Astrocyte (in vitro differentiated cells and primary cell): Measurements from ENCODE around the gene GRK2. TPM values are rescaled to one million over a fixed set of nuclear protein-coding genes. Genes with fewer than 3 reads are reported as not detected.

Experiments used
- DNase-seq: peaks from one replicate; pipeline ENCODE4 v3.0.0-alpha.2; 2010; ENCODE audit warnings: low read depth
- FAIRE-seq: peaks from 2 replicates; lab custom pipeline; 2011; peaks lifted over from hg19 to GRCh38; lab: Jason Lieb, UNC
- H2AFZ ChIP-seq: 2 replicates; pipeline ENCODE4 v1.6.0; 2012; ENCODE audit warnings: low read depth, low read length, inconsistent platforms
- H3K27ac ChIP-seq: 2 replicates; pipeline ENCODE4 v1.5.1; 2011; ENCODE audit warnings: low read depth, low read length, inconsistent platforms
- H3K27me3 ChIP-seq: 2 replicates; pipeline ENCODE4 v1.6.0; 2011; ENCODE audit warnings: low read length, inconsistent platforms; ENCODE audit not compliant: insufficient read depth
- H3K36me3 ChIP-seq: 2 replicates; pipeline ENCODE4 v1.5.1; 2011; ENCODE audit warnings: low read length, inconsistent platforms; ENCODE audit not compliant: insufficient read depth
- H3K4me1 ChIP-seq: 2 replicates; pipeline ENCODE4 v1.5.1; 2011; ENCODE audit warnings: low read length, inconsistent platforms; ENCODE audit not compliant: insufficient read depth
- H3K4me2 ChIP-seq: 2 replicates; pipeline ENCODE4 v1.6.0; 2012; ENCODE audit warnings: low read length, inconsistent platforms
- H3K4me3 ChIP-seq: 2 replicates; pipeline ENCODE4 v1.5.1; 2011; ENCODE audit warnings: low read depth, mild to moderate bottlenecking, low read length, inconsistent platforms; ENCODE audit not compliant: insufficient read depth
- H3K79me2 ChIP-seq: 2 replicates; pipeline ENCODE4 v1.6.0; 2012; ENCODE audit warnings: mild to moderate bottlenecking, low read length, inconsistent platforms; ENCODE audit not compliant: insufficient read depth
- H3K9ac ChIP-seq: 2 replicates; pipeline ENCODE4 v1.6.0; 2012; ENCODE audit warnings: mild to moderate bottlenecking, low read length, inconsistent platforms
- H3K9me3 ChIP-seq: 2 replicates; pipeline ENCODE4 v1.5.1; 2012; ENCODE audit warnings: low read depth, mild to moderate bottlenecking, low read length, inconsistent platforms; ENCODE audit not compliant: insufficient read depth
- H4K20me1 ChIP-seq: 2 replicates; pipeline ENCODE4 v1.6.0; 2012; ENCODE audit warnings: low read length, inconsistent platforms; ENCODE audit not compliant: insufficient read depth
- H3K27ac Mint-ChIP-seq: one replicate; pipeline ENCODE4 v1.8.0; 2021; ENCODE audit warnings: mild to moderate bottlenecking, mixed read lengths; ENCODE audit not compliant: unreplicated experiment
- H3K27me3 Mint-ChIP-seq: one replicate; pipeline ENCODE4 v1.8.0; 2021; ENCODE audit warnings: low read depth, mixed read lengths; ENCODE audit not compliant: unreplicated experiment
- H3K36me3 Mint-ChIP-seq: one replicate; pipeline ENCODE4 v1.8.0; 2021; ENCODE audit warnings: low read depth, mixed read lengths; ENCODE audit not compliant: unreplicated experiment
- H3K4me1 Mint-ChIP-seq: one replicate; pipeline ENCODE4 v1.8.0; 2021; ENCODE audit warnings: low read depth, mixed read lengths; ENCODE audit not compliant: unreplicated experiment
- H3K4me3 Mint-ChIP-seq: one replicate; pipeline ENCODE4 v1.8.0; 2021; ENCODE audit warnings: mild to moderate bottlenecking, moderate library complexity, mixed read lengths; ENCODE audit not compliant: unreplicated experiment
- H3K9me3 Mint-ChIP-seq: one replicate; pipeline ENCODE4 v1.8.0; 2021; ENCODE audit warnings: mild to moderate bottlenecking, mixed read lengths; ENCODE audit not compliant: unreplicated experiment
- CTCF ChIP-seq: IDR thresholded peaks from 2 replicates; pipeline ENCODE4 v1.5.1; 2011; ENCODE audit warnings: low read depth, mild to moderate bottlenecking, inconsistent platforms, low read length, moderate library complexity; ENCODE audit not compliant: insufficient read depth
- EZH2 ChIP-seq: IDR thresholded peaks from 2 replicates; pipeline ENCODE4 v1.6.1; 2012; ENCODE audit warnings: mild to moderate bottlenecking, low read length, inconsistent platforms; ENCODE audit not compliant: insufficient read depth
- total RNA-seq: library from RNA; stranded (reverse); gene quantifications from 2 replicates; pipeline ENCODE4 v1.2.1, GENCODE V29; 2021

The GRK2 gene
- total RNA-seq, 1 donor from 2014 or later: 34.0 TPM

DNA sequence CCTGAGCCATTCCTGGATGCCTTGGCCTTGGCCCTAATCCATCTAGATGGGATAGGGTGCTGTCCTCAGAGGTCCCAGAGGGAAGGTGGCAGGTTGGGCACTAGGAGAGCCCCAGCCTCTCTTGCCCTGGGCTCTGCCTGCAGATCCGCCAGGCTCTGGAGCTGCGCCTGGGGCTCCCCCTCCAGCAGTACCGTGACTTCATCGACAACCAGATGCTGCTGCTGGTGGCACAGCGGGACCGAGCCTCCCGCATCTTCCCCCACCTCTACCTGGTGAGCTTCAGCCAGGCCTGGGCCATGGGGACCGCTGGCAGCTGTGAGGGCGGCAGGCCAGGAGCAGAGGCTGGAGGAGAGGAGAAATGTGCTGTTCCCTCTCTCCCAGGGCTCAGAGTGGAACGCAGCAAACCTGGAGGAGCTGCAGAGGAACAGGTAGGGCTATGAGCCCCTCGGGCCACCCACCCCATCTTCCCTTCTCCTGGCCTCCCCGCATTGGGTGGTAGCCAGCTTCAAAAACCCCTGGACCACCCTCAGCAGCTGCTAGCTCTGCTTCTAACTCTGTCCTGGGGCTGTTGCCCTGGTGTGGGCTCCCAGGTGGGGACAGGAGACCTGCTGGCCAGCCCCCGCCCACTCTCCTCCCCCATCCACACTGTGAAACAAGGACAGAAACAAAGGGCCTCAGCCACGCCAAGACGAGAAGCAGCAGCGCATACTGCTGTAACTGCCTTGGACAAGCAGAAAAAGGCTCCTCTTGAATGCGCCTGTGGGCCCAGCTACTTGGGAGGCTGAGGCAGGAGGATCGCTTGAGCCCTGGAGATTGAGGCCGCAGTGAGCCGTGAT, 42.0 kb downstream of the GRK2 start:
- FAIRE-seq: no peak
- H4K20me1 ChIP-seq: no peaks in the 10 kb centered on the region

GRCh38 chr11:67309166-67309565, 42.9 kb downstream of the GRK2 start:
- no peak overlapping the region for H3K4me3 ChIP-seq
- H3K4me1 ChIP-seq: peaks cover 7% of the 10 kb centered on the region
- H3K4me2 ChIP-seq: no peak overlapping the region
- H3K36me3 Mint-ChIP-seq: peaks cover 5% of the 10 kb centered on the region
- no peak overlapping the region for H3K27ac Mint-ChIP-seq
- no peaks in the 10 kb centered on the region for H3K27me3 ChIP-seq
- H3K9me3 Mint-ChIP-seq: no peaks in the 10 kb centered on the region
- TF ChIP-seq EZH2: no peak
- no peak for TF ChIP-seq CTCF
- no peaks in the 10 kb centered on the region for H3K79me2 ChIP-seq
- peaks cover 2% of the 10 kb centered on the region for H3K27me3 Mint-ChIP-seq
- H3K9me3 ChIP-seq: no peaks in the 10 kb centered on the region
- no peak overlapping the region for H3K4me3 Mint-ChIP-seq
- H3K4me1 Mint-ChIP-seq: peaks cover 5% of the 10 kb centered on the region
- H4K20me1 ChIP-seq: no peaks in the 10 kb centered on the region
- no peak for FAIRE-seq
- no peak for DNase-seq
- H3K9ac ChIP-seq: no peak overlapping the region
- H3K36me3 ChIP-seq: no peaks in the 10 kb centered on the region
- H2AFZ ChIP-seq: no peak overlapping the region
- no peak overlapping the region for H3K27ac ChIP-seq

More for the DNA sequence above, 42.0 kb downstream of the GRK2 start:
- Histone ChIP-seq H2AFZ (no peak overlapping the region), H3K36me3 (no peaks in the 10 kb centered on the region), H3K4me2 (no peak overlapping the region), H3K27me3 (no peaks in the 10 kb centered on the region), H3K4me3 (no peak overlapping the region), H3K4me1 (peaks cover 10% of the 10 kb centered on the region), H3K79me2 (no peaks in the 10 kb centered on the region), H3K9ac (no peak overlapping the region), H3K9me3 (no peaks in the 10 kb centered on the region), H3K27ac (no peak overlapping the region)
- Mint-ChIP-seq H3K36me3 (peaks cover 5% of the 10 kb centered on the region), H3K27ac (no peak overlapping the region), H3K4me3 (no peak overlapping the region), H3K4me1 (peaks cover 5% of the 10 kb centered on the region), H3K9me3 (no peaks in the 10 kb centered on the region), H3K27me3 (peaks cover 2% of the 10 kb centered on the region)
- TF ChIP-seq CTCF (no peak), EZH2 (no peak)
- no peak for DNase-seq

DNA sequence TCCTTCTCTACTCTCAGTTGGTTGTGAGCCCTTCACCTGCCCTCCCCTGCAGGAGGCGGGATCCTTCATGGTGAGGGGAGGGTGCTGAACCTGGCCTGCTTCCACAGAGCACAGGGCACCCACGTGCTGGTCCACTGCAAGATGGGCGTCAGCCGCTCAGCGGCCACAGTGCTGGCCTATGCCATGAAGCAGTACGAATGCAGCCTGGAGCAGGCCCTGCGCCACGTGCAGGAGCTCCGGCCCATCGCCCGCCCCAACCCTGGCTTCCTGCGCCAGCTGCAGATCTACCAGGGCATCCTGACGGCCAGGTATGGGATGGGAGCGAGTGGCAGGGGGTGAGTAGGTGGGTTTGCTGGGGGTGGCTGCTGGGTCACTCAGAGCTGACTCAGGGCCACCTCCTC, 43.4 kb downstream of the GRK2 start:
- Histone ChIP-seq H3K4me1 (peaks cover 2% of the 10 kb centered on the region), H3K36me3 (no peaks in the 10 kb centered on the region), H3K4me2 (no peak overlapping the region), H3K27ac (no peak overlapping the region), H3K9me3 (no peaks in the 10 kb centered on the region), H3K79me2 (no peaks in the 10 kb centered on the region), H4K20me1 (no peaks in the 10 kb centered on the region), H3K9ac (no peak overlapping the region), H3K27me3 (no peaks in the 10 kb centered on the region), H3K4me3 (no peak overlapping the region), H2AFZ (no peak overlapping the region)
- Mint-ChIP-seq H3K4me3 (no peak overlapping the region), H3K4me1 (peaks cover 3% of the 10 kb centered on the region), H3K36me3 (peaks cover 5% of the 10 kb centered on the region), H3K9me3 (no peaks in the 10 kb centered on the region), H3K27me3 (peaks cover under 1% of the 10 kb centered on the region), H3K27ac (no peak overlapping the region)
- TF ChIP-seq EZH2 (no peak), CTCF (no peak)
- DNase-seq: no peak
- FAIRE-seq: no peak
